CD8-positive, alpha-beta memory T cell (primary cell): ENCODE results near the gene NR5A1. TPM values are rescaled to one million over a fixed set of nuclear protein-coding genes. Genes with fewer than 3 reads are reported as not detected.

Source experiments
- CTCF ChIA-PET: fragments of 350-600 bp; sonication (Branson Sonifier 250); formaldehyde crosslinking; loops from one replicate; lab custom pipeline; 2021; ENCODE audit warnings: antibody characterized with exemption; lab: Charles Lee
- POLR2A ChIA-PET: fragments of 350-600 bp; sonication (Branson Sonifier 250); formaldehyde crosslinking; loops from one replicate; lab custom pipeline; 2021; ENCODE audit warnings: antibody characterized with exemption; lab: Charles Lee
- DNase-seq, 5 donors: peaks; one replicate each; pipeline versions ENCODE4 v3.0.0 to v3.0.0-alpha.2; 2020 to 2022; ENCODE audit warnings: mixed read lengths in 1 of 5
- H3K27ac ChIP-seq: one replicate; pipeline ENCODE4 v1.7.0; 2013; ENCODE audit warnings: low read depth, mild to moderate bottlenecking, low read length, moderate library complexity
- H3K27me3 ChIP-seq: 2 replicates; pipeline ENCODE4 v1.7.0; 2013; ENCODE audit warnings: low read length, mild to moderate bottlenecking; ENCODE audit not compliant: insufficient read depth, poor library complexity, severe bottlenecking
- H3K36me3 ChIP-seq: 2 replicates; pipeline ENCODE4 v1.7.0; 2013; ENCODE audit warnings: mild to moderate bottlenecking, low read length, moderate library complexity; ENCODE audit not compliant: insufficient read depth
- H3K4me1 ChIP-seq: 2 replicates; pipeline ENCODE4 v1.7.0; 2013; ENCODE audit warnings: mild to moderate bottlenecking, low read length, moderate library complexity; ENCODE audit not compliant: insufficient read depth
- H3K4me3 ChIP-seq: 2 replicates; pipeline ENCODE4 v1.7.0; 2013; ENCODE audit warnings: mild to moderate bottlenecking, low read length
- H3K9me3 ChIP-seq: 2 replicates; pipeline ENCODE4 v1.7.0; 2013; ENCODE audit warnings: mild to moderate bottlenecking, low read length
- H3K27ac Mint-ChIP-seq, 8 donors: one replicate each; pipeline ENCODE4 v1.8.0; 2020 to 2021; ENCODE audit warnings: mixed read lengths in 8 of 8, mild to moderate bottlenecking in 6 of 8, inconsistent platforms in 3 of 8, moderate library complexity in 3 of 8
- H3K27me3 Mint-ChIP-seq, 2 donors: one replicate each; pipeline ENCODE4 v1.8.0; 2020 to 2021; ENCODE audit warnings: mixed read lengths in 2 of 2, mild to moderate bottlenecking in 1 of 2, moderate library complexity in 1 of 2
- H3K36me3 Mint-ChIP-seq, 3 donors: one replicate each; pipeline ENCODE4 v1.8.0; 2020 to 2021; ENCODE audit warnings: mixed read lengths in 3 of 3, inconsistent platforms in 1 of 3, mild to moderate bottlenecking in 1 of 3
- H3K4me1 Mint-ChIP-seq, 3 donors: one replicate each; pipeline ENCODE4 v1.8.0; 2020 to 2021; ENCODE audit warnings: mixed read lengths in 3 of 3, inconsistent platforms in 1 of 3, mild to moderate bottlenecking in 1 of 3
- H3K4me3 Mint-ChIP-seq, 7 donors: one replicate each; pipeline ENCODE4 v1.8.0; 2020 to 2021; ENCODE audit warnings: mixed read lengths in 7 of 7, mild to moderate bottlenecking in 6 of 7, moderate library complexity in 4 of 7, inconsistent platforms in 2 of 7
- H3K9me3 Mint-ChIP-seq, 5 donors: one replicate each; pipeline ENCODE4 v1.8.0; 2020 to 2022; ENCODE audit warnings: mixed read lengths in 5 of 5, mild to moderate bottlenecking in 3 of 5, moderate library complexity in 2 of 5, inconsistent platforms in 1 of 5
- polyA plus RNA-seq: library from polyadenylated mRNA; unstranded; fragments of 300-500 nt; fragmentation: Illumina TruSeq; gene quantifications from one replicate; pipeline ENCODE4 v1.2.3, GENCODE V29; 2021
- total RNA-seq, 2 experiments: library from RNA; stranded (reverse); gene quantifications; one replicate each; pipeline ENCODE4 v1.2.3, GENCODE V29; 2021

The NR5A1 gene
- total and polyA plus RNA-seq, 3 experiments from 2014 or later = not detected

DNA sequence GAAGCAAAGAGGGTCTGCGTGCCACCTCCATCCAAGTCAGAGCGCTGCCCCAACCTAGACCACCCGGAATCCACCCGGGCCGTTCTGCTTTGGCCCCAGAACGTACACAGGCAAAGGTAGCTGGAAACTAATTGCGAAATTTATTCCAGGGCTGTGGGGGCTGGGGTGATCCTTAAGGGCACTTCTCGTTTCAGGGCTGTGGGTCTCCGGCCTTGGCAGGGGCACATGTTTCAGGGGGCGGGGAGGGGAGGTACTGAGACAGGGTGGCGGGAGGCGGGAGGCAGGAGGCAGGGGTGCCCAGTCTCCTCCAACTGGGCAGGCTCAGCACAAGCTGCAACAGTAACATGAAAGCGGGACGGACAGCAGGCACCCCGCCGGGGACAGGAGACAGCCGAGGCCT, 26.1 kb downstream of the NR5A1 start:
- Mint-ChIP-seq H3K27ac (no peak overlapping the region), H3K27me3 (peaks cover 4 to 21% of the 10 kb centered on the region in 2 donors), H3K9me3 (no peaks in the 10 kb centered on the region), H3K4me3 (no peak overlapping the region), H3K4me1 (no peaks in the 10 kb centered on the region), H3K36me3 (no peaks in the 10 kb centered on the region)
- H3K27ac ChIP-seq = no peak overlapping the region
- H3K4me1 ChIP-seq = no peaks in the 10 kb centered on the region
- H3K27me3 ChIP-seq = no peaks in the 10 kb centered on the region
- ChIA-PET POLR2A (no interaction called here), CTCF (no interaction called here)
- DNase-seq = no peak
- no peaks in the 10 kb centered on the region for H3K9me3 ChIP-seq
- no peak overlapping the region for H3K4me3 ChIP-seq
- H3K36me3 ChIP-seq = no peaks in the 10 kb centered on the region

GRCh38 chr9:124480621-124480981, 26.6 kb downstream of the NR5A1 start:
- H3K36me3 ChIP-seq = no peaks in the 10 kb centered on the region
- CTCF ChIA-PET = no interaction called here

DNA sequence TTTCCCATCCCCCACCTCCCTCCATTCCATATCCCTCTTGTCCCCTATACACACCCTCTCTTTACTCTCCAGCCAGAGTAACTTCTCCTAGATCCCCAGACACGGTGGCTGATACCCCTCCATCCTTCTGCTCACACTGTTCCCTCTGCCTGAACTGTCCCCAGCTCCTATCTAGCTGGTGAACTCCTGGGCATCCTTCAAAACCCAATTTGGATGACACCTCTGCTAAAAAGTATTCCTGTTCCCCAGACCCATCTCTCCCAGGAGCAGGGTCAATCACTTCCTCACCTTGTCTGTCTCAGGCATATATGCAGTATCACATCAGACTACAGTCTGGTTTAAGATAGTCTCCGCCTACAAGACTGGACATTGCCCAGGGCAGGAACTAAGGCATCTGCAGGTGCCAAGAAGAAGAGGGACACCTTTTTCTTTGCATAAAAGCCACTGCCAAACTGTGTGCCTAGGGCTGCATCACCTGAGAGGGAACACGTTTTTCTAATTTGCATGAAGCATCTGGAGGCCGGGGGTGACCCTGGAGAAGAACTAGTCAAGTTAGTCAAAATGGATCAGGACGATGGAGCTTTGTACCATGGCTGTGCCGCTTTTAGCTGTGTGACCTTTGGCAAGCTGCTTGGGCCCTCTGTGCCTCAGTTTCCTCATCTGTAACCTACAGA, 27.1 kb downstream of the NR5A1 start:
- POLR2A ChIA-PET = no interaction called here
- Mint-ChIP-seq H3K4me1 (no peaks in the 10 kb centered on the region), H3K27me3 (peaks cover 7 to 21% of the 10 kb centered on the region in 2 donors), H3K36me3 (no peaks in the 10 kb centered on the region), H3K9me3 (no peaks in the 10 kb centered on the region), H3K4me3 (no peak overlapping the region), H3K27ac (no peak overlapping the region)
- H3K4me1 ChIP-seq = no peaks in the 10 kb centered on the region
- no peaks in the 10 kb centered on the region for H3K9me3 ChIP-seq
- no peak overlapping the region for H3K27ac ChIP-seq
- H3K36me3 ChIP-seq = no peaks in the 10 kb centered on the region
- CTCF ChIA-PET = no interaction called here
- no peak for DNase-seq
- H3K4me3 ChIP-seq = no peak overlapping the region
- H3K27me3 ChIP-seq = no peaks in the 10 kb centered on the region

More at GRCh38 chr9:124480621-124480981, 26.6 kb downstream of the NR5A1 start:
- Mint-ChIP-seq H3K36me3 (no peaks in the 10 kb centered on the region), H3K4me1 (no peaks in the 10 kb centered on the region), H3K9me3 (no peaks in the 10 kb centered on the region), H3K4me3 (no peak overlapping the region), H3K27me3 (peaks cover 7 to 21% of the 10 kb centered on the region in 2 donors), H3K27ac (no peak overlapping the region)
- POLR2A ChIA-PET = no interaction called here
- DNase-seq = no peak
- no peaks in the 10 kb centered on the region for H3K9me3 ChIP-seq
- H3K4me1 ChIP-seq = no peaks in the 10 kb centered on the region
- H3K27me3 ChIP-seq = no peaks in the 10 kb centered on the region
- no peak overlapping the region for H3K4me3 ChIP-seq
- H3K27ac ChIP-seq = no peak overlapping the region

DNA sequence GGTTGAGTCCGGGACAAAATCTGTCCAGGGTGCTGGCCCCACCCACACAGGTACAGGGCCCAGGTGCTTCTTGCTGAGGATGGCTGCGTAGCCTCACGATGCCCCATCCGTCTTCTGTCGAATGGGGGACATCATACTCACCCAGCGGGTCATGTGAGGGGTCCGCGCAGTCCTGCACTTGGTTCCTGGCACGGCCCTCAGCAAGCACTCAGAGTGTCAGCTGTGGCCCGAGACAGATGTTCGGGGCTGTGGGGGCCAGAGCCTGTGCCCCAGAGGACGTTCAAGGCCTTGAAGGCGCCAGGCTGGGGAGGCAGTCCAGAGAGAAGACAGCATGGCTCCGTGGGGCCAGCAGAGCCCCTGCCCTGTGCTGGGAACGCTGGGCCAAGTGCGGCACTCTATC, 27.8 kb downstream of the NR5A1 start:
- H3K4me1 ChIP-seq = no peaks in the 10 kb centered on the region
- H3K27me3 ChIP-seq = no peaks in the 10 kb centered on the region
- no peak overlapping the region for H3K27ac ChIP-seq
- DNase-seq = no peak
- H3K36me3 ChIP-seq = no peaks in the 10 kb centered on the region
- Mint-ChIP-seq H3K4me3 (no peak overlapping the region), H3K27ac (no peak overlapping the region), H3K36me3 (no peaks in the 10 kb centered on the region), H3K4me1 (no peaks in the 10 kb centered on the region), H3K9me3 (no peaks in the 10 kb centered on the region), H3K27me3 (peaks cover 7 to 21% of the 10 kb centered on the region in 2 donors)
- H3K9me3 ChIP-seq = no peaks in the 10 kb centered on the region
- H3K4me3 ChIP-seq = no peak overlapping the region
- CTCF ChIA-PET = no interaction called here
- POLR2A ChIA-PET = no interaction called here

DNA sequence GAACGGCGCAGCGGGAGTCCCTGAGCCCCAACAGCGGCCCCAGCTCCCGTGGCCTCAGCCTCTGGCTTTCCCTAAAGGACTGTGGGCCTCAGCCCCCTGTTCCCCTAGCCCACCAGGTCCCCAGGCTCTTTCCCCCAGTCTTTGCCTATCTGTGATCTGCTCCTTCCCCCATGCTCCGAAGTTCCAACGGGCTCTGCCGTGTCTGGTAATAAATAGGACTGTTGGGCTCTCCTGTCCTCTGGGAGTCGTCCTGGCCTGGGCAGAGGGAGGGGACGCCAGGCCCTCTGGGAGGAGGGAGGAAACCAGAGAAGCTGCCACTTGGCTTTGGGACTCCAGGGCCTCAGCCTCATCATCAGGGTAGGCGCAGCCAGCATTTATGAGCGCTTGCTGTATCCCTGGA, 28.8 kb downstream of the NR5A1 start:
- Histone ChIP-seq H3K4me1 (no peaks in the 10 kb centered on the region), H3K36me3 (no peaks in the 10 kb centered on the region), H3K9me3 (no peaks in the 10 kb centered on the region), H3K27ac (no peak overlapping the region), H3K4me3 (no peak overlapping the region), H3K27me3 (no peaks in the 10 kb centered on the region)
- Mint-ChIP-seq H3K36me3 (no peaks in the 10 kb centered on the region), H3K27ac (no peak overlapping the region), H3K4me3 (no peak overlapping the region), H3K9me3 (no peaks in the 10 kb centered on the region), H3K27me3 (peaks cover 11 to 28% of the 10 kb centered on the region in 2 donors), H3K4me1 (no peaks in the 10 kb centered on the region)
- DNase-seq = no peak
- CTCF ChIA-PET = no interaction called here
- POLR2A ChIA-PET = no interaction called here

DNA sequence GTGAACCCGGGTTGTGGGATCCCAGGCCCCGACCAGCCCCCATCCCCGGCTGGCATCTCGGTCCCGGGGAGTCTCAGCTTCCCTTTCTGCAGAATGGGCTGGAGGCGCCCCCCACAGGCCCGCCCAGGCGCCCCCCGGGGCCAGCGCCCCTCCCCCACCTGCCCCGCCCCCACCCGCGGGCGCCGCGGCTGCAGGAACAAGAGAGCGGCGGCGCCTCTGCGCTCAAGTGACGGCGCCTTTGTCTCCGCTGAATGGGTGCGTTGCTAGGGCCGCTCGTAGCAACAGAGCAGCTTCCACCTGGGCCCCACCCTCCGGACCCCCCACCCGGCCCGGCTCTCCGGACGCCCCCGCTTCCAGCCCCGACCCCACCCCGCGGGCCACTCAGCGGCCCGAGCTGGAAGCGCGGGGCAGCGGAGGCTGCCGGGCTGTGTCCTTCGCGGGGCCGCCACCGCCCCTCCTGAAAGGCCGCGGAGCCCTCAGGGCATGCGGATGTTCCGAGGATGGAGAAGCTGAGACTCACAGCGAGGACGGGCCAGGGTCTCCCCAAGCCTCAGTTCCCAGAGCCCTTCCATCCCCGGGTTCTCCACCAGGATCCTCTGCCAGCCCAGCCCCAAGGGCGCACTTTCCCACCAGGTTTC, 29.4 kb downstream of the NR5A1 start:
- no peaks in the 10 kb centered on the region for H3K36me3 Mint-ChIP-seq
- no peak overlapping the region for H3K27ac Mint-ChIP-seq
- no peak overlapping the region for H3K27ac ChIP-seq
- no peaks in the 10 kb centered on the region for H3K9me3 Mint-ChIP-seq
- H3K27me3 Mint-ChIP-seq = peaks cover 11 to 33% of the 10 kb centered on the region in 2 donors
- H3K4me1 Mint-ChIP-seq = no peaks in the 10 kb centered on the region
- no peaks in the 10 kb centered on the region for H3K4me1 ChIP-seq
- DNase-seq = no peak
- H3K27me3 ChIP-seq = no peaks in the 10 kb centered on the region
- ChIA-PET CTCF (no interaction called here), POLR2A (no interaction called here)
- H3K4me3 Mint-ChIP-seq = no peak overlapping the region
- H3K36me3 ChIP-seq = no peaks in the 10 kb centered on the region
- H3K9me3 ChIP-seq = no peaks in the 10 kb centered on the region
- H3K4me3 ChIP-seq = no peak overlapping the region

DNA sequence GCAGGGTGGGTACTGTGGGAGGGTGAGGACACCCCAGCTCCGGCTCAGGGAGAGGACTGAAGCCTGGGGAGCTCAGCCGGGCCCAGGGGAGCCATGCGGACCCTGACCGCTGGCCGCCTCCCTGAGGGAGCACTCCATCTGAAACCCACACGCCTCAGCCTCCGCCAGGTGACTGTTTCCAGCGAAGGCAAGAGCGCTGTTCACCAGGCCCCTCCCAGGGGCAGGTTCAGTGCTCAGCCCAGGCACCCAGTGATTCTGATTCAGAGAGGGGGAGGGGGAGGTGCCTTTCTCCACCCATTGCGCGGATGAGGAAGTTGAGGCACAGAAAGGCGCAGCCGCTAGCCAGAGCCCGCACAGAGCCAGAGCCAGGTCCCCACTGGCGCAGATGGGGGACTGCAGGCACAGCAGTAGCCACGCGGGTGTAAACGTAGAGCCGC, 30.0 kb downstream of the NR5A1 start:
- no peaks in the 10 kb centered on the region for H3K36me3 Mint-ChIP-seq
- Histone ChIP-seq H3K27me3 (no peaks in the 10 kb centered on the region), H3K4me1 (no peaks in the 10 kb centered on the region), H3K27ac (no peak overlapping the region), H3K9me3 (no peaks in the 10 kb centered on the region), H3K36me3 (no peaks in the 10 kb centered on the region), H3K4me3 (no peak overlapping the region)
- DNase-seq = no peak
- peak overlapping the region in 1 of 7 donors; percentile 40 for H3K4me3 Mint-ChIP-seq
- ChIA-PET POLR2A (no interaction called here), CTCF (no interaction called here)
- no peak overlapping the region for H3K27ac Mint-ChIP-seq
- no peaks in the 10 kb centered on the region for H3K4me1 Mint-ChIP-seq
- H3K27me3 Mint-ChIP-seq = peaks cover 11 to 36% of the 10 kb centered on the region in 2 donors
- no peaks in the 10 kb centered on the region for H3K9me3 Mint-ChIP-seq

- H3K4me1 ChIP-seq = no peaks in the 10 kb centered on the region
- no peaks in the 10 kb centered on the region for H3K9me3 ChIP-seq
- no peak overlapping the region for H3K27ac Mint-ChIP-seq
- no peaks in the 10 kb centered on the region for H3K27me3 ChIP-seq
- H3K36me3 ChIP-seq = no peaks in the 10 kb centered on the region
- no peaks in the 10 kb centered on the region for H3K9me3 Mint-ChIP-seq
- H3K36me3 Mint-ChIP-seq = no peaks in the 10 kb centered on the region
- DNase-seq = no peak
- ChIA-PET POLR2A (no interaction called here), CTCF (no interaction called here)
- no peak overlapping the region for H3K4me3 Mint-ChIP-seq
- no peak overlapping the region for H3K4me3 ChIP-seq
- H3K27ac ChIP-seq = no peak overlapping the region
- no peaks in the 10 kb centered on the region for H3K4me1 Mint-ChIP-seq
- H3K27me3 Mint-ChIP-seq = peaks cover 11 to 40% of the 10 kb centered on the region in 2 donors
Measured at GRCh38 chr9:124475868-124476690, 31.1 kb downstream of the NR5A1 start.
